Astrocyte (in vitro differentiated cells and primary cell): ENCODE data around the gene TMEM132A.

Source experiments
- CTCF ChIP-seq: IDR thresholded peaks from 2 replicates; pipeline ENCODE4 v1.5.1; 2011; ENCODE audit warnings: low read depth, mild to moderate bottlenecking, inconsistent platforms, low read length, moderate library complexity; ENCODE audit not compliant: insufficient read depth
- EZH2 ChIP-seq: IDR thresholded peaks from 2 replicates; pipeline ENCODE4 v1.6.1; 2012; ENCODE audit warnings: mild to moderate bottlenecking, low read length, inconsistent platforms; ENCODE audit not compliant: insufficient read depth

GRCh38 chr11:60918939-60919265 is 5.4 kb upstream of the TMEM132A start:
- TF ChIP-seq CTCF (no peak), EZH2 (no peak)
